Stimulated activated CD8-positive, alpha-beta memory T cell treated with anti-CD3 and anti-CD28 coated beads, Interleukin-7, amount 100 ng/mL, for 24 hours (primary cell): ENCODE results near the gene ARHGEF16.
A peak's percentile ranks its signal among the peaks of the same experiment; 100 is the strongest.

Experiments
- DNase-seq: peaks from one replicate; pipeline ENCODE4 v3.0.0-alpha.2; 2020; ENCODE audit warnings: low read depth

Gene ARHGEF16

GRCh38 chr1:3438661-3439180, 15.7 kb upstream of the ARHGEF16 start:
- no peak for DNase-seq

- DNase-seq, result no peak
Measured at GRCh38 chr1:3439346-3440299, 14.8 kb upstream of the ARHGEF16 start.

GRCh38 chr1:3440300-3440681, 14.2 kb upstream of the ARHGEF16 start:
- no peak for DNase-seq

GRCh38 chr1:3440711-3441409, 13.6 kb upstream of the ARHGEF16 start:
- no peak for DNase-seq

GRCh38 chr1:3441410-3441847, 13.0 kb upstream of the ARHGEF16 start:
- DNase-seq, result no peak

GRCh38 chr1:3441880-3442279, 12.6 kb upstream of the ARHGEF16 start:
- DNase-seq, result no peak

- DNase-seq, result no peak
Measured at GRCh38 chr1:3442331-3442730, 12.1 kb upstream of the ARHGEF16 start.

GRCh38 chr1:3442901-3443300, 11.6 kb upstream of the ARHGEF16 start:
- no peak for DNase-seq

GRCh38 chr1:3443807-3444206, 10.7 kb upstream of the ARHGEF16 start:
- DNase-seq, result no peak

GRCh38 chr1:3444298-3444697, 10.2 kb upstream of the ARHGEF16 start:
- no peak for DNase-seq

GRCh38 chr1:3444736-3445135, 9.7 kb upstream of the ARHGEF16 start:
- DNase-seq, result no peak

GRCh38 chr1:3450202-3450863, 4.1 kb upstream of the ARHGEF16 start:
- no peak for DNase-seq

GRCh38 chr1:3450983-3451382, 3.5 kb upstream of the ARHGEF16 start:
- DNase-seq, result no peak

GRCh38 chr1:3451994-3452865, 2.2 kb upstream of the ARHGEF16 start:
- DNase-seq, result no peak

- DNase-seq, result no peak
Measured at GRCh38 chr1:3452866-3453175, 1.6 kb upstream of the ARHGEF16 start.

GRCh38 chr1:3453203-3453761, 1.2 kb upstream of the ARHGEF16 start:
- peak; percentile 48 for DNase-seq

GRCh38 chr1:3454811-3455618, 550 bp downstream of the ARHGEF16 start:
- DNase-seq, result no peak

GRCh38 chr1:3455670-3456448, 1.4 kb downstream of the ARHGEF16 start:
- DNase-seq, result no peak

GRCh38 chr1:3456449-3456963, 2.0 kb downstream of the ARHGEF16 start:
- no peak for DNase-seq
